SHP77 (cell line): ENCODE results near the gene CRMP1.

Experiments
- DNase-seq, 2 experiments: peaks; one replicate each; lab custom pipeline; 2025; lab: John Stamatoyannopoulos, UW

The CRMP1 gene

DNA sequence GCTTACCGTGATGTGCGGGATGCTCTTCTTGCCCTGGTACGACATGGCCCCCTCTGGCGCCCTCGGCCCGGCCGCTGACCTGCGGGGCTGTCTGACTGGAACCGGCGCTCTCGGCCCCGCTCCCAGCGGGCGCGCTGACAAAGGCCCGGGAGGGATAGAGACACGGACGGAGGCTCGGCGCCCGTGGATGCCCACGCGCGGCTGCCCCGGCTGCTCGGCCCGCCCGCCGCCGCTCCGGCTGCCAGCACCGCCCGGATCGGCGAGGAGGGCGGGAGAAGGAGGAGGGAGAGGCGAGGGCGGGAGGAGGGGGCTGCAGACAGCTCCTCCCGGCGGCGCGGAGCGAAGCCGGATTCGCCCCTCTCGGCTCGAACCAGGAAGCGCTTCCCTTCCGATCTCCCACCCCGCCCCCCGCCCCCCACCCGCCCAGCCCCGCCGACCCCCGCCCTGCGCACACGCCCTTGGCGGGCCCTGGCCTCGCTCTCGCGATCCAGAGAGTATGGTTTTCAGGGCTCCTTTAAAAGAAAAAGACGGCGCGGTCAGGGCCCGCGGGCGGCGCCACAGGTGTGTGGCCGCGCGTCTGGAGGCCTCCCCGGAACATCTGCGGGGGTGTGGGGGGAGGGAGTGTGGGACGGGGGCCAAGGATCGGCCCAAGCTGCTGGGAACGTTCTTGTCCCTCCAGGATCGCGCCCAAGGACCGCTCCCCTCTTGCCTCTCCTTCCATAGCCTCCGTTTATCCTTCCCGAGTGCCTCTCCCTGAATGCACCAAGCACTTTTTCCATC is 4.5 kb downstream of the CRMP1 start:
- DNase-seq = peak; percentile 31 to 62

DNA sequence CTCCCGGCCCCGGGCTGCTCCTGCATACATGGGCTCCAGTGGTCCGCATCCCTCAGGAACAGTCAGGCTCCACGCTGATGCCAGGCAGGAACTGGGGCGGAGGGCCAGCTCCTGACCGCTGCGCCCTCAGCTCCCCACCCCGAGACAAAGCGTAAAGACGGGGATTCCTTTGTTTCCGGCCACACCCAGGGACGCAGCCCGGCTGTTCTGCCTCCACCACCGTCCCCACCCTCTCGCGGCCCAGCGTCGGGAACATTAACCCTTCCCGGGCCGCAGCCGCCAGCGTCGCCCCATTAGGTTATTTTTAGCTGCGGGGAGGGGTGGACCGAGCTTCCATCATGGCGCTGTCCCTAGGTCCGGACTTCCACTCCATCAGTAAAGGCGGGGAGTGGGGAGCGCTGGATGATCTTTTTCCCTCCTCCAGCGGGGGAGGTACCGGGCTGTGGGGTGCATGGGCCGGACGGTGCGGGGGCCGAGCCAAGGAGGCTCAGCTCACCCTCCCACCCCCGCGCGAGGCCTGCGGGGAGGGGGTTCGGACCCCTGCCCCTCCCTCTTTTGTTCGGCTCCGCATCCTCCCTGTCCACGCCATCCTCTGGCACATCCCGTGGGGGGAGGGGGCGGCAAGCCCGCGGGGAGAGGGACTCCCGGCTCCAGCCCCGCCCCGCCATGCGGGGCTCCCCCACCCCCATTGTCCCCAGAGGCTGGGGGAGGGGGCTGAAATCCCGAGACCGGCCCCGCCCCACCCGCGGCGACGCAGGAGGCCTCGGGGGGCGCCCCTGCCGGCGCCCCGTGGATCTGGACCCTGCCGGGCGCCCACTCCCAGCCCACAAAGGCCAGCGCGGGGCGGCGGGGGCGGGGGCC is 5.3 kb downstream of the CRMP1 start:
- peak in 1 of 2 experiments; percentile 17 for DNase-seq

DNA sequence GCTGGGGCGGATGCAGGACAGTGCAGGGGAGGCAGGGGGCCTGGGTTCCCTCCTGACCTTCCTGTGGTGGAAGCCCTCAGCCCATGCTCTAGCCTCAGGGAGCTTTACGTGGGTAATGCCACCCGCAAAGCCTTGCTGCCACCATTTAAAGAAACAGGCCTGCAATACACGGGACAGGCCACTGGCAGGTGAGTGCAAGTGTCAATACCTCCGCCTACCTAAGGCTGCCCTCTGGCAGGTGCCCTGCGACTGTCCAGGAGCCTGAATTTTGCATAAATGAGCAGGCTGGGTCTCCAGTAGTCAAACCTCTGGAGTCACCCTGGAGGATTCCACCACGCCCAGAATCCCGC is 5.9 kb downstream of the CRMP1 start:
- DNase-seq = no peak

DNA sequence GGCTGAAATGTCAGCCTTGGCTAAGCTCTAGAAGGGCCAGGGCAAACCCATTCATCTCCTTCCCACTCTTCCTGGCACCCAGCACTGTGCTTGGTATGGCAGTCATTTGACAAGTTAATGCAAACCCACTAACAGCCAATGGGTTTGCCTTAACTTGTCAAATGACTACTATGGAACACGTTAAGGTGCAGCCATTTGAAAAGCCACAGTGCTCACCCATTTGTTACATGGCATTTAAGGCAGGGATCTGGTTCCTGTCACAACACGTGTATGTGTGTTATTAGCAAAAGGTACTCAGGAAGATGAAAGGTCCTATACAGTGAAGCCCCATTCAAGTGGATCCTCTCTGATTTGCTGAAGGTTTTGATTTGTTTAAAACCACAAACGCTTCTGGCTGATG is 7.2 kb downstream of the CRMP1 start:
- no peak for DNase-seq

DNA sequence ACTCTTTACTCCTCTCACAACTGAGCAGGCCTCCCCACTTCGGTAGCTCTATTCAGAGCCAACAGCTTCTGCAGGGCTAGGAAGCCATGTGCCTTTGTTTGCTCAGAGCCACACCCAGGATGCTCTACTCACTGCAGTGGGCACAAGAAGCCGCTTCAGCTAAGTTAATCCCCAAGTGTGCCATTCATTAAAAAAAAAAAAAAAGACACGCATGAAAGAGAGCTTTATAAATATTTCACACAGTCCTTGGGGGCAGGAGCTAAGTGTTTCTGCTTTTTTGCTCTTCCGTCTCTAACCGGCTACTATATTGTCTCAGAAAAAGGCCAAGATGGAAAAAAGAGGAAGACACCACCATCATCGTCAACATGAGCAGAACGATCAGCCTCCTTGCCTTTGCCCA is 8.1 kb downstream of the CRMP1 start:
- DNase-seq = no peak

DNA sequence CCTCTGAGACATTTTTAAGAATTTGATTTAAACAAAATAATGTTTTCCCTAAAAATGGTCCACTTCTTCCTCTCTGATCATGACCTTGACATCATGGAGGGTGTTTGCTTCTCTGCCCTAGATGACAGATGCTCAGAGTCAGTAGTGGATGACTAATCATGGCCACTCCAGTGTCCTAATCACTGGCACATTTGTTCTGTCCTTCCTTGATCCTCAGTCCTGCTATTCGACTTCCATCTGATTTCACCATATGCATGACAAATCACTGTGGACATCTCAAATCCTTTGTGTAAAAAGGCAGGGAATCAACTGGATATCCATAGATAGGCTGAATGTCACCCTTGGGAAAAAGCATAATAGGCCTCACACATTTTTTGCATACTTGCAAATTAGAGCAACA is 9.0 kb downstream of the CRMP1 start:
- no peak for DNase-seq

DNA sequence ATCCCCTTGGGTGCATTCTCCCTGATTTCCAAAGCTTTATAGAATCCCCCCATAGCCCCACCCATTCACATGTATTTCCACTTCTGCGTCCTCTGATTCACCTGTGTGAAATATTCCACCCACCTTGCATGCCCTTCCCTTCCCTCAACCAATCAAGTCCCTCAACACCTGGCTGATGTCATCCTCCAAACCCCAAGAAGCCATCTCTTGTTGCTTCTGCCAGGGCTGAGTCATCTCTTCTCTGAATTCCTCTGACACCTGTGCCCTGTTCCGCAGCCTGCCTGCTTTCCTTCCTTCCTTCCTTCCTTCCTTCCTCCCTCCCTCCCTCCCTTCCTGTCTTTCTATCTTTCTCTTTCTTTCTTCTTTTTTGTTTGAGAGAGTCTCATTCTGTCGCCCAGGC is 9.9 kb downstream of the CRMP1 start:
- DNase-seq = no peak

DNA sequence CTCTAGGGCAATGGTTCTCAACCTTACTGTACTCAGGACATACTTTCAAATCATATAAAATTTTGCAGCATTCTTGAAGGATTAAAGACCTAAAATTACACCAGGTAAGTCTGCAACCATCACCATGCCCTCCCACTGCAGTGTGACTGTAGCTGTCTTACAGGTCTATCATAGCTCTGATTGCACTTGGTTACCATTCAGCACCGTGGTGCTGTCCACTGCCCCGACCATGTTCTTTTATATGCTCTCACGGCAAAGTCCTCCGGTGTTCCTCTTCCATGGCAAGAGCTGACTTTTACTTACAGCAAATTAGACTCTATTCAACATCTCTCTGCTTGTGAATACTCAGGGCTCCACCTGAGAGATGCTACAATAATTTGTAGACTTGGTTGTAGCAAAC is 11.5 kb downstream of the CRMP1 start:
- DNase-seq = no peak

DNA sequence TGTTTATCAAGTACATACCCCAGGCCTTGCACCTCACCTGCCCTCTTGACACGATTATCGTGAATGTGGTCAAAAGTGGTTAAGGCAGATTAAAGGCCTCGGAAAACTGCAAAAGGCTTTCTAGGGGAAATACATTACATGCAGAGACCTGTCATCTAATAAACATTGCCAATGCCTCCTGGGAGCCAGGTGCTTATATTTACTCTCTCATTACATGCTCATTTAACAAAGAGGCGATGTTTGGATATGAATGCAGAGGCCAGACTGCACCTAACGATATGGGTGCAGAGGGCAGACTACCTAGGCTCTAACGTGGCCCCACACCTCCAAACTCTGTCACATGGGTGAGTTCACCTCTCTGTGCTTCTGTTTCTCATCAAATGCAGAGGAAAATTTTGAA is 14.5 kb downstream of the CRMP1 start:
- no peak for DNase-seq

DNA sequence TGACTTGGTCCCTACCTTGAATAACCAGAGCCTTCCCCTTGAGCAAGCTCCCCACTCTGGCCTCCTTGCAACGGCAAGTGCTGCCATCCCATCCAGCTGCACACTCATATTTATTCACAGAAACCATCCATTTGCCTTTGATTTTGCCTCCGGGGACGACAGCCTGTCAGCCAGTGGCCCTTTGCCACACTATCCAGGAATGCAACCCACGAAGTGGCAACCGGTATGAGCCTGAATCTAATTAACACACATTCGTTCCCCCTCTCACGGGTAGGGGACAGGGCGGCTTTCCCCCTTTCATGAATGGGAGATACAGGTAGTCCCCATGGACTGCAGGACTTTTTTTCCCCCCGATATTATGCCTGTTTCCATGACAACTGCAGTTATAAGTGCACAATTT is 15.5 kb downstream of the CRMP1 start:
- DNase-seq = no peak

DNA sequence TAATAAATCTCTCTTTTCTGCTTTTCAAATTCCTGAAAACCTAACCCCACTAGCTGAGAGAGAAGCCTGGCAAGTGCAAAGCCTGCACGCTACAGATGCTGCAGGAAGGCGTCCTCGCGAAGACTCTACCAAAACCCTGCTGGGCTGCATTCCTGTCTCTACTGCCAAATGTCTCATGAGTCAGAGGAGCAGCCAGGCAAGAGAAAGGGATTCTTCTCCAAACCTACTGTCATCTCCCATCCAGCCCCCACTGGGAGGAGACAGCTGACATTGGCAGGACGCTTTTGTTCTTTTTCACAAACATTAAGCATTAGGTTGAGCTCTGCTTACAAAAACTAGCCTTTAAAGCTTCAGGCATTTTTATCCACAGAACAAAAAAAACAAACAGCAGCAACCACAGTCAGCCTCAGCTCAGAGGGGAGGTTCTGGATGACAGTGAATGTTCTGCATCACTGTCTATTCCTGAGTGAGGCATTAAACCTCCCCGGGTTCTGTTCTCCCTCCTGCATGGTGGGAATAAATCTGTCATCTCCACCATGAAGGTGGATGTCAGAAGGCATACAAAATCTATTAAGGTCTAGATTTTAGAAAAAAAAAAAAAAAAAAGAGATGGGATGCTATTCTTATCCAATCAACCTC is 18.0 kb downstream of the CRMP1 start:
- DNase-seq = no peak

DNA sequence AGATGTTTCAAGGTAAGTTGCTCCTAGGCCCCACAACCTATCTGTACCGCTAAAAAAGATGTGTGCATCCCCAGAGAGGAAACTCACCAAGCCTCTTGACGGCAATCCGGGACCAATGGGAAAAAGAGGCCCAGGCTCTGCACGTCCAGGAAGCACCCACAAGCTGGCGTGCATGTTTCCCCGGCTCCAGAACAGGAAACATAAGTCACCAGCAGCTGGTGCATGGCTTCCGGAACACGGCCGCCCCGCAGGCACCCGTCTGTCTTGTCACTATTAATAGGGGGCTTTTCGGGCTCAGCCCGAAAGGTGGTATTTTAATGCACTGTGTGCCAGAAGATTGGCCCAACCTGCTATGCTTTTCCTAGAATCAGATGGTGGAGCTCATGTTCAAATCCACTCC is 22.2 kb downstream of the CRMP1 start:
- no peak for DNase-seq

DNA sequence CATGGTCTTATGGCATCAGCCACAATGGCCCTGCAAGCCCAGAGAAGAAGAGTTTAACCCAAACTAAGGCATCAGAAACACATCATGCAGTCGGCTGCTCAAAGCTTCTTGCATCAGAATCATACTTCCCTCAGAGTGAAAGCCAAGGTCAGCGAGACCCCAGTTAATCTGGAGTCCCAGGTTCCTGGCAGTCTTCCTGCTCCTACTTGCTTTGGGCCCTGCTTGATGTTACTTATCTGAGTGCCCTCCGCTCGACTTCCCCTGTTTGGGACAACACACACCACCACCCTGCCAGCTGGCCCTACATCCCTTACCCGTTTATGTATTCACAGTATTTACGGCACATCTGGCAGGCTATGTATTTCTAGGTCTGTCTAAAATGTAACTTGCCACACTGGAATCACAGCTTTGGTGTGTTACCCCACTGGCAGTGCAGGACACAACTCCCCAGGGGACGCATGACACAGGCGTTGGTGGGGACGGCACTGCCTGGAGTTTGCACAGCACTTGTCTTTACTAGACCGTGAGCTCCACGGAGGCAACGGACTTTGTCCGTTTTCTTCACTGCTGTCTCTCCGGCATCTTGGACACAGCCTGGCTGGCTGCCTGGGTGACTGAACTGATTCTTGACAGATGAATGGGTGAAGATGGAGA is 22.8 kb downstream of the CRMP1 start:
- no peak for DNase-seq

DNA sequence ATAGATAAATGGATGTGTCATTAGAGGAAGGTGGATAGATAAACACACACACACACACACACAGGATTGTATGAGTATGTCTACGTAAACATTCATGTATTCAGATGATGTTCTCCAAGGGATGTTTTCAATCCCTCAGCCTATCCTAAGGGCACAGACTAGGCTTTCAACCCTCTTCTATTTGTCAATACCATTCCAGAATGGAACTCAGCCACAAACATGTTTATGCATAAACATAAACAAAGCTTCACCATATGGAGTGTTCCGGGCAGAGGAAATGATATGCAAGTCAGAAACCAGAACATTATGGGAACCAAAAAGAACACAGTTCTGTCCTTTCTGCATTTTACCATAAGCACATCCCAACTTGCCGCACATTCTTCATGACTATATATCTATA is 25.0 kb downstream of the CRMP1 start:
- no peak for DNase-seq

DNA sequence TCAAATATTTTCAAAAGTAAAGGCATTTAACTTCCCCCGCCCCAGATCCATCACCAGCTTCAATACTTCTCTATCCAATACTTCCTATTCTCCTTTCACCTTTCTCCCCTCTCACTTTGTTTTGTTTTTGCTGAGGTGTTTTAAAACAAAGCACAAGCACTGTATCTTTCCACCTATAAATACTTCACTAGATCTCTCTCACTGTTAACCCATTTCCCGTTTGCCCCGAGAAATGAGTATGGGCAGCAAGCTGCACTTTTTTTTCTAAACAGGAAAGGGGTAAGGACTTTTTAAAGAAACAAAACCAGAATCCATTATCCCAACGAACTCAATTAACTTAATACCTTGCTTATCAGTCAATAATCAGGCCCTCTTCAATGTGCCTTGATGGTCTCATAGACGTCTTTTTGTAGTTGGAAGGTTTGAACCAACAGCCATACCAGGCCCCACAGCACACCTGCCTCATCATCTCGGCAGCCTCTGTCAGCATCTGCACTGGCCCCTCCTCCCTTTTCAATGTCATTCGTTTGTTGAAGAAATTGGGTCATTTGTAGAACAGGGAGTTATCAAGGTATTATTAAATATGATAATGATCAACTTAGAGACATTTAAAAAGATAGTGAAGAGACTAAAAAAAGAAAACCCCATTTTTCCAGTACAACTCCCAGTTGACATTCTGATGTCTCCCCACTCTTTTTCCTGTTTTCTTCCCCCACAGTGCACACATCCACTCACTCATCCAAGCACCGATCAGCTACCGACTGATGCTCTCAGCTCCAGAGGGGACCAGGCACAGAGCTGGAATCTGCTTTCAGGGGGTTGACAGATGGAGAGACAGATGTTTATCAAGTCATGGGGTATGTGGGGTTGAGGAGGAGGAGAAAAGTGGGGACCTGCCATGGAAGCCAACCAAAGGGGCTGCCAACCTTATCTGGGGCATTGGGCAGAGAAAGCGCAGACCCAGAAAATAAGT is 25.8 kb downstream of the CRMP1 start:
- no peak for DNase-seq

DNA sequence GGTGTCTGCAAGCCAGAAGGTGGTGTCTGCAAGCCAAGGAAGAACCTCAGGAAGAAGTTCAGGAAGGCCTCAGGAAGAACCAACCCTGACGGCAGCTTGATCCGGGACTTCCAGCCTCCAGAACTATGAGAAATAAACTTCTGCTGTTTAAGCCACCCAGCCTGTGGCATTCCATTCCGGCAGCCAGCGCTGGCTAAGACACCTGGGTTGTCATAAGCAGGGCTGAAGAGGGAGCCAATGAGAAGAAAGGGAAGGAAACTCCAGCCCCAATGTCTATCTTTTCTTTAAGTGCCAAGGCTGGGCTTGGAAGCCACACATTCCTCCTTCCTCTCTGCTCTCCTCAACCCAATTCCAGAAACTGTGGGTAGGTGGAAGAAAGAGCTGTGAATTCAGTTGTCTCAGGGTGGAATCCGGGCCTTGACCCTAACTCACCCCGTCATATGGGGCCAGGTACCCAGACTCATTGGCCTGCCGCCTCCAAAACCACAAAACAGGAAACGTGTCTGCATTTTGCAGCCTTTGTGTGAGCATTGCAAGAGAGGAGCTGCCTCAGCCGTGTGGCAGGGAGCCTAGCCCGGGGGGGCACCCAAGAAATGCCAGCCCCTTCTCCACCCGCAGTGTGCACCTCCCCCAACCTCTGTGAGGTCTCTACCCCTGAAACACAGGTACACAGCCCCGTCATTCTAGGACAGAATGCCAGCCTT is 26.8 kb downstream of the CRMP1 start:
- DNase-seq = no peak

DNA sequence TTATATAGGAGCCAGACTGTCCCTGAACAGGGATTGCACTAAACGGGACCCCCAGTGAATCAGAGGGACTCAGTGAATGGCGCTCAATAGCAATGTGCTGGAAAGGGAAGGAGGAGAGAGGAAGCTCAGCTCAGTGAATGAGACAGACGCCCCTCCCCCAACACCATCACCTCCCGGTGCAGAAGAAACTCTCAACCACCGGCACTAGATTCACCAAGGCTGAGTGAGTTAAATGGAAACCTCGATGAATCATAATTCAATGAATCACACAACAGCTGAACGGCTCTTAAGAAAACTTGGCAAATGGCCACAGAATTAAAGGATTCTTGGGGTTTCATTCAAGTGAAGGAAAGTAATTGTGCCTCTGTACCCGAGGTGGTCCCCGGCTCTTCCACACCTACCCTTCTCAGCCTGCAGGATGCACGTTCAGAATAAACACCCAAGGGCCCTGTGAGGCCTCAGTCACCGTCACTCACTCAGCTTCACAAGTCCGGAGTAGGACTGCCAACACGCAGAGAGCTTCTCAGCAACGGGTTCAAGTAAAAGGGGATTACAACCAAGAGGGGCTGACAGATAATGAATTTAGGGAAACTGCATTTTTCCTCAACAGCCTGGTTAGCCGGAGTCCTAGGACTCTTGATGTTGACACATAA is 29.3 kb downstream of the CRMP1 start:
- DNase-seq = no peak

DNA sequence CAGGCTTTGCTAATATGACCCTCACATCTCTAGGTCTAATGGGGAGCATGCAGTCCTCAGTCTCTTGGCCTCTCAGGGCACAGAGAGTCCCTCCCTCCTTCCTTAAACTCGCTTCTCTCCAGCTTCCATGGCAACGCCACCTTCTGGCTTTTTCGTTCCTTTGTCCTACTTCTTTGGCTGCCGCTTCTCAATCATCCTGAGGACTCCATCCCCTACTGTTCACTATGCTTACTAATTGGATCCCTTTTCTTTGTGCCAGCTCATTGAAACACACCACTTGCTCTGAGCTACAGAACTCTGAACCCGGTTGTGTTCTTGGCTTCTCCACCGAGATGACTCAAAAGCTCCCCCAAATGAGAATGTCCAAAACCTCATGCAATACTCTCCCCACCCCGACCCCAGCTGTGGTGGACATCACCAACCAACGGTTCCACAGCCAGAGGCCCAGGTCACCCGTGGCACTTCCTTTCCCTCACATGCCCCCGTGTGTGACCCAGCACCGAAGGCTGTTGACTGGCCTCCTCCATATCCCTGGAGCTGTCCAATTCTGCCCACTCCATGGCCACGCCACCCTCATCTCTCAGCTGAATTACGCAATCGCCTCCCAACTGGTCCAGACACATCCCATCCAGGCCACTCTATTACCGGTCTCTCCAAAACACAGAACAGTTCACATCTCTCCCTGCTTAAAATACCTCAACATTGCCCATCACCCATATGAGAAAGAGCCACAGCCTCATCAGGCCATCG is 34.7 kb downstream of the CRMP1 start:
- DNase-seq = no peak

DNA sequence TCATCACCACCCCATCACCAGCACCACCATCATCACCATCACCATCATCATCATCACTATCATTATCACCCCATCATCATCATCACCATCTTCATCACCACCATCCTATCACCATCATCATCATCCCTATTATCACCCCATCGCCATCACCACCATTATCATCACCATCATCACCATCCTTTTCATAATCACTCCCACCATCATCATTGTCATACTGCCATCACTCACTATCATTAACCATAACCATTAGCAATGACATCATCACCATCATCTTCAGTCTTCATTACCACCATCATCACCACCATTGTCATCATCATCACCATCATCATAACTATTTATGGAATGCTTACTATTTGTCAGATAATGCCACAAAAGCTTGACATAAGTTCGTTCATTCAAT is 35.7 kb downstream of the CRMP1 start:
- no peak for DNase-seq
